Bronchial epithelial cell (primary cell): Measurements from ENCODE around the gene PVALEF. TPM values are rescaled to one million over a fixed set of nuclear protein-coding genes. Genes with fewer than 3 reads are reported as not detected.
A peak's percentile ranks its signal among the peaks of the same experiment; 100 is the strongest.

Experiments used
- DNase-seq: peaks from one replicate; pipeline ENCODE4 v3.0.0-alpha.2; 2010; ENCODE audit warnings: low read depth
- FAIRE-seq: peaks from 2 replicates; lab custom pipeline; 2011; peaks lifted over from hg19 to GRCh38; lab: Jason Lieb, UNC
- H3K27me3 ChIP-seq: 2 replicates; pipeline ENCODE4 v1.5.1; 2011; ENCODE audit warnings: low read length; ENCODE audit not compliant: control insufficient read depth, insufficient read depth
- H3K36me3 ChIP-seq: 2 replicates; pipeline ENCODE4 v1.5.1; 2011; ENCODE audit warnings: low read length; ENCODE audit not compliant: control insufficient read depth, insufficient read depth
- H3K4me3 ChIP-seq: 2 replicates; pipeline ENCODE4 v1.5.1; 2011; ENCODE audit warnings: mild to moderate bottlenecking, low read depth, low read length, control low read depth
- total RNA-seq: library from RNA; depleted of rRNA; stranded (reverse); fragments of >200 nt; gene quantifications from 2 replicates; pipeline ENCODE4 v1.2.1, GENCODE V29; 2014
- TF ChIP-seq, protein P1 (sequence below): IDR thresholded peaks from 2 replicates; pipeline ENCODE4 v1.5.1; 2011; ENCODE audit warnings: mild to moderate bottlenecking, moderate library complexity, low read length, control low read depth, inconsistent platforms; ENCODE audit not compliant: insufficient read depth, severe bottlenecking

PVALEF gene
- total RNA-seq, 1 donor from 2014 or later, result not detected

DNA sequence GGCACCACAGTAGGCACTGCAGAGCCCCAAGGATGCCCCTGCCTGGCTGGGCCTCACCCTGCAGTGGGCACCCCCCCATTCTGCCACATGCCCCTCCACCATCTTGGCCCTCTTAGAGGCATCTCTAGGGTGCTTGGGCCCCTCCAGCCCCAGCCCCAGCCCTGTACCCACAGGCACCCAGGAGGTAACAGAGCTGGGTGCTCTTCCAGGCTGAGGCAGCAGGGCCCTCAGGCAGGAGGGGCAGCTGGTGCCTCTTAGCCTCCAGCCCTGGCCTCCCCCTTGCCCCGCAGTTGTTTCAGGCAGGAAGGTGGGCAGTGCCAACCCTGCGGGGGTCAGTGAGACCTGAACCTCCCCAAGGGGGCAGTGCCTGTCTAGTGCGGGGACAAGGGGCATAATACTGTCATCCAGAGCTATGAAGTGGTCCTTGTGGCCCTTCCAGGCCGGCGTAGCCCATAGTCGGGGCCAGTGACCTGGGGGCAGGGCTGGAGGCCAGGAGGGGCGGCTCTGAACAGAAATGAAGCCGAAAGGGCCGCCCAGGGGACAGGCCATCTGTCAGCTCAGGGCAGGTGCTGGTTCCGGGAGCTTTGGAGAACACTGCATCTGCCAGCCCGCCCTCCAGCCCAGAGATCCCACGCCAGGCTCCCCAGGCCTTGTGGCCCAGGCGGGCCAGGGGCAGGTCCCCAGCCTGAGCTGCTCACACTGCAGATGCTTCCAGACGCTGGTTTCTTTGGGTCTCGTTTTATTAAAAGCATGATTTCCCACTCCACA, 5.6 kb downstream of the PVALEF start:
- no peaks in the 10 kb centered on the region for H3K36me3 ChIP-seq
- FAIRE-seq, result no peak

DNA sequence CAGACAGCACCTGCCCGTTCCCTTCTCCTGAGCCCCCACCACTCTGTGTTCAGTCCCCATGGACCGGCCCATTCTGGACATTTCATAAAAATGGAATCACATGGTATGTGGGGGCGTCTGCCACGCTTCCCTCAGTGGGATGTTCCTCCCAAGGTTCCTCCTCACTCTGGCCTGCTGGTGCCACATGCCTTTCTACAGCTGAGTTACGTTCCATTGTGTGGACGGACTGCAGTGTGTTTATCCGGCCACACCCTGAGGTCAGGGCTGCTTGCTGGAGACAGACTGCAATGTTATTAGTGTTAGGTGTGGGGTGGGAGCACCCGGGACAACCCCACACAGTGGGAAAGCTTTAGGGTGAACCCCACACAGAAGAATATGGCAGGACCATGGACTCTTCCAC, 6.6 kb downstream of the PVALEF start:
- Histone ChIP-seq H3K27me3 (peaks cover 4% of the 10 kb centered on the region), H3K36me3 (no peaks in the 10 kb centered on the region), H3K4me3 (no peak overlapping the region)
- no peak for FAIRE-seq
- TF ChIP-seq, protein P1, sequence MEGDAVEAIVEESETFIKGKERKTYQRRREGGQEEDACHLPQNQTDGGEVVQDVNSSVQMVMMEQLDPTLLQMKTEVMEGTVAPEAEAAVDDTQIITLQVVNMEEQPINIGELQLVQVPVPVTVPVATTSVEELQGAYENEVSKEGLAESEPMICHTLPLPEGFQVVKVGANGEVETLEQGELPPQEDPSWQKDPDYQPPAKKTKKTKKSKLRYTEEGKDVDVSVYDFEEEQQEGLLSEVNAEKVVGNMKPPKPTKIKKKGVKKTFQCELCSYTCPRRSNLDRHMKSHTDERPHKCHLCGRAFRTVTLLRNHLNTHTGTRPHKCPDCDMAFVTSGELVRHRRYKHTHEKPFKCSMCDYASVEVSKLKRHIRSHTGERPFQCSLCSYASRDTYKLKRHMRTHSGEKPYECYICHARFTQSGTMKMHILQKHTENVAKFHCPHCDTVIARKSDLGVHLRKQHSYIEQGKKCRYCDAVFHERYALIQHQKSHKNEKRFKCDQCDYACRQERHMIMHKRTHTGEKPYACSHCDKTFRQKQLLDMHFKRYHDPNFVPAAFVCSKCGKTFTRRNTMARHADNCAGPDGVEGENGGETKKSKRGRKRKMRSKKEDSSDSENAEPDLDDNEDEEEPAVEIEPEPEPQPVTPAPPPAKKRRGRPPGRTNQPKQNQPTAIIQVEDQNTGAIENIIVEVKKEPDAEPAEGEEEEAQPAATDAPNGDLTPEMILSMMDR, result no peak
- DNase-seq, result no peak

More for the DNA sequence above, 5.6 kb downstream of the PVALEF start:
- peaks cover 10% of the 10 kb centered on the region for H3K27me3 ChIP-seq
- TF ChIP-seq, protein P1, result no peak
- no peak for DNase-seq
- no peak overlapping the region for H3K4me3 ChIP-seq

DNA sequence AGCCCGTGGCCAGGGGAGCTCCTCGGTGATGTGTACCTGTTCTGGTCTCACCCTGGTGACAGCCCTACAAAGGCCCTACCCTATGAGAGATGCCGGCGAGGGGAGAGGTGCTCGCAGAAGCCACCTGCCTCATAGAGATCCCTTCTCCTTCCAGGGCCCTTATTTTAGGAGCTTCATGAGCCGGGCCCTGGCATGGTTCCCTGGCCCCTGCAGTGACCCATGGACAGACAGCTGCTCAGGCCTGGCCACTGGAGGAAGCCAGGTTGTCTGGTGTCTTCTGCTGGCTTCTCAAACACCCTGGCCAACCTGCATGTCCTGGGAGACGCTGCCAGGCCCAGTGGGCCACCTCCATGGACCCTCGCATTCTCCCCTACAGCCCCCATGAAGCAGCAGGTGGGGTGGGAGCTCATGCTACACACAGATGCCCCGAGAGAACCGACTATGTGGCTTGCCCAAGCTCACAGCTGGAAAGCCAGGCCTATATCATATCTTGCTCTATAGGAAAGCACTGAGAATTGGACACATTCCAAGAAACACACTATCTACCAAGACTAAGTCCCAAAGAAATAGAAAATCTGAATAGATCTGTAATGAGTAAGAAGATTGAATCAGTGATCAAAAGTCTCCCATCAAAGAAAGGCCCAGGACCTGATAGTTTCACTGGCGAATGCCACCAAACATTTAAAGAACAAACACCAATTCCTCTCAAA, 7.9 kb downstream of the PVALEF start:
- TF ChIP-seq, protein P1, result no peak
- no peak overlapping the region for H3K4me3 ChIP-seq
- no peaks in the 10 kb centered on the region for H3K27me3 ChIP-seq
- FAIRE-seq (peak; percentile 28), DNase-seq (no peak)
- H3K36me3 ChIP-seq, result no peaks in the 10 kb centered on the region

DNA sequence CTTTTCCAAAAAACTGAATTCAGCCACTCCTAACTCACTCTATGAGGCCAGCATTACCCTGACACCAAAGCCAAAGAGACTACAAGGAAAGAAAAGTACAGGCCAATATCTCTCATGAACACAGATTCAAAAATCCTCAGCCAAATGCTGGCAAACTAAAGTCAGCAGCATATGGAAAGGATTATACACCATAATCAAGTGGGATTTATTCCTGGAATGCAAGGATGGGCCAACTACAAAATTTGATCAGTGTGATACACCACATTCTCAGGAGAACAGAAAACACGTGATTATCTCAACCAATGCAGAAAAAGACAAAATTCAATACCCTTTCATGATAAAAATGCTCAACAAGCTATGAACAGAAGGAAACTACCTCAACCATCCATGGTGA, 8.5 kb downstream of the PVALEF start:
- FAIRE-seq (no peak), DNase-seq (no peak)
- no peak overlapping the region for H3K4me3 ChIP-seq
- H3K36me3 ChIP-seq, result no peaks in the 10 kb centered on the region
- no peaks in the 10 kb centered on the region for H3K27me3 ChIP-seq
- TF ChIP-seq, protein P1, result no peak

DNA sequence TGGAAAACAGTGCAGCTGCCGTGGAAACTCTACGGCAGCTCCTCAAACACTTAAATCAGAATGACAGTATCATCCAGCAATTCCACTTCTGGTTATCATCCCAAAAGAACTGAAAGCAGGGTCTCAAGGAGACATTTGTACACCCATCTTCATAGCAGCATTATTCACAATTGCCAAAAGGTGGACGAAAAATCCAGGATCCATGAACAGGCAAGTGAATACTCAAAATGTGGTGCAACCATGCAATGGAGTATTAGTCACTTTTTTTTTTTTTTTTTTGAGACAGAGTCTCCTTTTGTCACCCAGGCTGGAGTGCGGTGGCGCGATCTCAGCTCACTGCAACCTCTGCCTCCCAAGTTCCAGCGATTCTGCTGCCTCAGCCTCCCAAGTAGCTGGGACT, 11.4 kb downstream of the PVALEF start:
- FAIRE-seq, result no peak

More for the DNA sequence above, 11.4 kb downstream of the PVALEF start:
- no peaks in the 10 kb centered on the region for H3K36me3 ChIP-seq
- TF ChIP-seq, protein P1, result no peak
- DNase-seq, result peak; percentile 38
- peaks cover 1% of the 10 kb centered on the region for H3K27me3 ChIP-seq
- H3K4me3 ChIP-seq, result no peak overlapping the region
